GM23338 (cell line): ENCODE data around the gene FCHO2.

Source experiments
- CREB1 ChIP-seq: fragments of 250-450 bp; sonication (Bioruptor Pico); IDR thresholded peaks from 2 replicates; pipeline ENCODE4 v1.5.0; 2020; ENCODE audit warnings: low read depth, mild to moderate bottlenecking, moderate library complexity
- CTCF ChIP-seq, 2 experiments: fragments of 200-600 bp in 1 of 2; sonication (generic) in 1 of 2; conservative IDR thresholded peaks; 2 replicates each; pipeline versions ENCODE4 v1.5.1 to v1.6.1; 2016 to 2017; ENCODE audit warnings: antibody characterized with exemption in 2 of 2, low read depth in 2 of 2, mild to moderate bottlenecking in 2 of 2, moderate library complexity in 1 of 2
- EZH2 ChIP-seq: fragments of 200-600 bp; sonication (generic); IDR thresholded peaks from one replicate; pipeline ENCODE4 v1.8.0; 2017; ENCODE audit warnings: antibody characterized with exemption, mild to moderate bottlenecking, low read depth; ENCODE audit not compliant: unreplicated experiment
- EZH2phosphoT487 ChIP-seq: fragments of 200-600 bp; sonication (generic); IDR thresholded peaks from one replicate; pipeline ENCODE4 v1.8.1; 2018; ENCODE audit warnings: antibody characterized with exemption; ENCODE audit not compliant: unreplicated experiment
- JUNB ChIP-seq: IDR thresholded peaks from one replicate; pipeline ENCODE4 v1.6.1; 2016; ENCODE audit warnings: antibody characterized with exemption; ENCODE audit not compliant: unreplicated experiment
- NANOG ChIP-seq: IDR thresholded peaks from 2 replicates; pipeline ENCODE4 v1.6.1; 2016; ENCODE audit warnings: antibody characterized with exemption, borderline replicate concordance
- POLR2AphosphoS5 ChIP-seq: IDR thresholded peaks from 2 replicates; pipeline ENCODE4 v1.6.1; 2016; ENCODE audit warnings: antibody characterized with exemption, low read depth
- REST ChIP-seq: IDR thresholded peaks from one replicate; pipeline ENCODE4 v1.6.1; 2018; ENCODE audit warnings: antibody characterized with exemption; ENCODE audit not compliant: unreplicated experiment
- TF ChIP-seq, protein P1 (sequence below): IDR thresholded peaks from 2 replicates; pipeline ENCODE4 v1.6.1; 2016; ENCODE audit warnings: antibody characterized with exemption

DNA sequence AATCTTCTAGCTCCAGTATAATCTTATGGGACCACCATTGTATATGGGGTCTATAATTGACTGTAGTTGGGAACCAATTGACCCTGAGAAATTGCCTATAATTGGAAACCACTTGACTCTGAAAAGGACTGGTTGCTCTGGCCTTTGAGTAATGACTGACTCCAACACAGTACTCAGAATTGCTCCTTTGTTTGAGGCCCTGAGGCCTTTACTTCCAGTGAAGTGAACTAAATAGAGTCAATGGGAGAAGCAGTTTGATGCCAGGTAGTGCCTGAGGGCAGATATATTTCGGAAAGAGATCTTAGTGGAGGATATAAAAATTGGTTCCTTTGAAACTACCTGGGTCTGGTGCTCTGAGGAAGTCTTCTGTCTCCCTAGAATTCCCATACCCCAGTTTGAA lies 148.5 kb downstream of the FCHO2 start:
- no peak for TF ChIP-seq NANOG
- no peak for TF ChIP-seq CTCF (conservative IDR thresholded peaks at IDR 0.05; ENCODE audit: low read depth in 2 of 2)
- no peak for TF ChIP-seq EZH2
- TF ChIP-seq REST = no peak
- TF ChIP-seq JUNB = no peak
- no peak for TF ChIP-seq POLR2AphosphoS5
- TF ChIP-seq EZH2phosphoT487 = no peak
- TF ChIP-seq CREB1 (CRISPR knock-in tag) = no peak
- TF ChIP-seq, protein P1, sequence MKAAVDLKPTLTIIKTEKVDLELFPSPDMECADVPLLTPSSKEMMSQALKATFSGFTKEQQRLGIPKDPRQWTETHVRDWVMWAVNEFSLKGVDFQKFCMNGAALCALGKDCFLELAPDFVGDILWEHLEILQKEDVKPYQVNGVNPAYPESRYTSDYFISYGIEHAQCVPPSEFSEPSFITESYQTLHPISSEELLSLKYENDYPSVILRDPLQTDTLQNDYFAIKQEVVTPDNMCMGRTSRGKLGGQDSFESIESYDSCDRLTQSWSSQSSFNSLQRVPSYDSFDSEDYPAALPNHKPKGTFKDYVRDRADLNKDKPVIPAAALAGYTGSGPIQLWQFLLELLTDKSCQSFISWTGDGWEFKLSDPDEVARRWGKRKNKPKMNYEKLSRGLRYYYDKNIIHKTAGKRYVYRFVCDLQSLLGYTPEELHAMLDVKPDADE = no peak
